Osteoblast (primary cell): Measurements from ENCODE around the gene GYPC. TPM values are rescaled to one million over a fixed set of nuclear protein-coding genes. Genes with fewer than 3 reads are reported as not detected.

Experiments used
- DNase-seq: peaks from one replicate; pipeline ENCODE4 v3.0.0; 2011; ENCODE audit warnings: low spot score, mixed read lengths; ENCODE audit not compliant: insufficient read length; ENCODE audit errors: missing footprints
- H2AFZ ChIP-seq: 2 replicates; pipeline ENCODE4 v1.6.0; 2011; ENCODE audit warnings: mild to moderate bottlenecking, low read length
- H3K27ac ChIP-seq: 2 replicates; pipeline ENCODE4 v1.5.1; 2011; ENCODE audit warnings: mild to moderate bottlenecking, low read depth, low read length, moderate library complexity
- H3K27me3 ChIP-seq: 2 replicates; pipeline ENCODE4 v1.6.0; 2012; ENCODE audit warnings: mild to moderate bottlenecking, control low read depth, inconsistent platforms, low read length, moderate library complexity; ENCODE audit not compliant: insufficient read depth
- H3K36me3 ChIP-seq: 2 replicates; pipeline ENCODE4 v1.5.1; 2011; ENCODE audit warnings: mild to moderate bottlenecking, low read length, control low read depth, moderate library complexity; ENCODE audit not compliant: insufficient read depth
- H3K4me1 ChIP-seq: 2 replicates; pipeline ENCODE4 v1.5.1; 2011; ENCODE audit warnings: mild to moderate bottlenecking, low read length, control low read depth, moderate library complexity; ENCODE audit not compliant: insufficient read depth
- H3K4me2 ChIP-seq: 2 replicates; pipeline ENCODE4 v1.6.0; 2011; ENCODE audit warnings: mild to moderate bottlenecking, low read length; ENCODE audit not compliant: insufficient read depth
- H3K4me3 ChIP-seq: fragments of 200-600 bp; sonication (generic); 3 replicates; pipeline ENCODE4 v1.5.1; 2012; ENCODE audit warnings: mild to moderate bottlenecking, low read length, inconsistent platforms; ENCODE audit not compliant: insufficient read depth
- H3K79me2 ChIP-seq: 2 replicates; pipeline ENCODE4 v1.6.0; 2012; ENCODE audit warnings: mild to moderate bottlenecking, low read length, control low read depth, inconsistent platforms; ENCODE audit not compliant: insufficient read depth
- H3K9me3 ChIP-seq: 2 replicates; pipeline ENCODE4 v1.5.1; 2011; ENCODE audit warnings: low read depth, low read length, control low read depth
- H4K20me1 ChIP-seq: 2 replicates; pipeline ENCODE4 v1.6.0; 2012; ENCODE audit warnings: mild to moderate bottlenecking, low read length, control low read depth; ENCODE audit not compliant: insufficient read depth
- total RNA-seq: library from RNA; depleted of rRNA; stranded (reverse); fragments of >200 nt; gene quantifications from 2 replicates; pipeline ENCODE4 v1.2.3, GENCODE V29; 2012
- TF ChIP-seq, protein P1 (sequence below): IDR thresholded peaks from 2 replicates; pipeline ENCODE4 v1.5.1; 2011; ENCODE audit warnings: mild to moderate bottlenecking, low read depth, low read length, moderate library complexity; ENCODE audit errors: extremely low read depth

Gene GYPC
- total RNA-seq, 1 donor, result 101 TPM

DNA sequence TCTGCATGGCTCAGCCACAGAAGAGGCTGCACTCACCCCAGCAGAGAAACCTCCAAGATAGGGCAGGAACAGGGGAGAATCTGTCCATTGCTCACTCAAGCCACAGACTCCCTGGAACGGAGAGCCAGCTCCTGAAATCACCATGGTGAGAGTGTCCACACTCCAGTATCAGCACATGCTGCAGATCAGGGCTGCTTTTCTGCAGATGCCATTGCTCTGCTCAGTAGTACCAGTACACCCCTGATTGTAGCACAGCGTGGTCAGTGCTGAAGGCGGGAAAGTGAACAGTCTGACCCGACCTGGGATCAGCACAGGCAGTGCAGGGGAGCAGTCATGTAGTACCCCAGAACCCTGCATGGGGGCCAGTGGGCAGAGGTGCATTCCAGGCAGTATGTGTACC, 73.9 kb downstream of the GYPC start:
- H3K27ac ChIP-seq, result no peak overlapping the region
- no peaks in the 10 kb centered on the region for H3K36me3 ChIP-seq
- H3K27me3 ChIP-seq, result no peaks in the 10 kb centered on the region
- H4K20me1 ChIP-seq, result no peaks in the 10 kb centered on the region
- no peak overlapping the region for H2AFZ ChIP-seq
- TF ChIP-seq, protein P1, sequence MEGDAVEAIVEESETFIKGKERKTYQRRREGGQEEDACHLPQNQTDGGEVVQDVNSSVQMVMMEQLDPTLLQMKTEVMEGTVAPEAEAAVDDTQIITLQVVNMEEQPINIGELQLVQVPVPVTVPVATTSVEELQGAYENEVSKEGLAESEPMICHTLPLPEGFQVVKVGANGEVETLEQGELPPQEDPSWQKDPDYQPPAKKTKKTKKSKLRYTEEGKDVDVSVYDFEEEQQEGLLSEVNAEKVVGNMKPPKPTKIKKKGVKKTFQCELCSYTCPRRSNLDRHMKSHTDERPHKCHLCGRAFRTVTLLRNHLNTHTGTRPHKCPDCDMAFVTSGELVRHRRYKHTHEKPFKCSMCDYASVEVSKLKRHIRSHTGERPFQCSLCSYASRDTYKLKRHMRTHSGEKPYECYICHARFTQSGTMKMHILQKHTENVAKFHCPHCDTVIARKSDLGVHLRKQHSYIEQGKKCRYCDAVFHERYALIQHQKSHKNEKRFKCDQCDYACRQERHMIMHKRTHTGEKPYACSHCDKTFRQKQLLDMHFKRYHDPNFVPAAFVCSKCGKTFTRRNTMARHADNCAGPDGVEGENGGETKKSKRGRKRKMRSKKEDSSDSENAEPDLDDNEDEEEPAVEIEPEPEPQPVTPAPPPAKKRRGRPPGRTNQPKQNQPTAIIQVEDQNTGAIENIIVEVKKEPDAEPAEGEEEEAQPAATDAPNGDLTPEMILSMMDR, result no peak
- H3K4me2 ChIP-seq, result no peak overlapping the region
- no peaks in the 10 kb centered on the region for H3K79me2 ChIP-seq
- no peaks in the 10 kb centered on the region for H3K4me1 ChIP-seq
- H3K9me3 ChIP-seq, result no peaks in the 10 kb centered on the region
- DNase-seq, result no peak
- H3K4me3 ChIP-seq, result no peak overlapping the region

DNA sequence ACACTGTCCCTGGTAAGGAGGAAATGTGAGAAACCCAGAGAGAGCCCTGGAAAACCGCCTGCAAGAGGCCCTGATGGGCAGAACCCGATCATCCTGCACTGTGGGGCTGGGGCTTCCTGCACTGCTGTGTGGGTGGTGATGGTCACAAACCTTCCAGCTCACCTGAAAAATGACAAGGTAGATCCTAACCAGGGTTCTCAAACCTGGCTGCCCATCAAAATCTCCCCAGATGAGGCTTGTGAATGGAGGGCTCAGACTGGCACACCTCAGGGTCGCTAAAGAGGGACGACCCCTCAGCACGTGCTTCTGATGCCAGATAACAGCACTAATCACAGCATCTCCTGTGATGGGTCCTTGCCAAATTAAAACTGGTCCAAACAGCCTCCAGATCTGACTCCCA, 74.7 kb downstream of the GYPC start:
- Histone ChIP-seq H3K9me3 (no peaks in the 10 kb centered on the region), H3K4me1 (no peaks in the 10 kb centered on the region), H4K20me1 (no peaks in the 10 kb centered on the region)

DNA sequence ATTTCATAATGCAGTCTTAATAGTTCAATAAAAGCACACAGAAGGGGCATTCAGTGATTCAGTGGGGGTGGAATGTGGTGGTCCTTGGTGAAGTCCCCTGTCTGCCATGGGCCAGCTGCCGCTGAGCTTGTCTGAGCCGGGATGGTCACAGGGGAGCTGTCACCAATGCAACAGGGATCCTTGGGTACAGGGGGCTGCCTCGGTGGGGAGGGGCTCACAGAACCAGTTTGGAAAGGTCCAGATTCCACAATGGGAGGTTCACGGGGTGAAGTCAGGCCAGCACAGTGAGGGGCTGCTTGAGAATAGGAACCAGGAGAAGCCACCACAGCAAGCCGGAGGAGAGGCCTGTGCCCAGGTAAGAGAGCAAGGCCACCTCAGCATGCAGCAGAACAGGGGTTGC, 75.4 kb downstream of the GYPC start:
- no peak for DNase-seq
- H3K27me3 ChIP-seq, result no peaks in the 10 kb centered on the region
- H3K4me2 ChIP-seq, result no peak overlapping the region
- H3K4me3 ChIP-seq, result no peak overlapping the region
- H3K79me2 ChIP-seq, result no peaks in the 10 kb centered on the region
- no peak overlapping the region for H3K27ac ChIP-seq
- H4K20me1 ChIP-seq, result no peaks in the 10 kb centered on the region
- TF ChIP-seq, protein P1, result no peak
- H3K4me1 ChIP-seq, result no peaks in the 10 kb centered on the region
- no peaks in the 10 kb centered on the region for H3K36me3 ChIP-seq
- no peaks in the 10 kb centered on the region for H3K9me3 ChIP-seq
- H2AFZ ChIP-seq, result no peak overlapping the region

More for the DNA sequence above, 74.7 kb downstream of the GYPC start:
- Histone ChIP-seq H3K27me3 (no peaks in the 10 kb centered on the region), H3K4me2 (no peak overlapping the region), H3K27ac (no peak overlapping the region), H2AFZ (no peak overlapping the region), H3K36me3 (no peaks in the 10 kb centered on the region), H3K79me2 (no peaks in the 10 kb centered on the region), H3K4me3 (no peak overlapping the region)
- DNase-seq, result no peak
- TF ChIP-seq, protein P1, result no peak

DNA sequence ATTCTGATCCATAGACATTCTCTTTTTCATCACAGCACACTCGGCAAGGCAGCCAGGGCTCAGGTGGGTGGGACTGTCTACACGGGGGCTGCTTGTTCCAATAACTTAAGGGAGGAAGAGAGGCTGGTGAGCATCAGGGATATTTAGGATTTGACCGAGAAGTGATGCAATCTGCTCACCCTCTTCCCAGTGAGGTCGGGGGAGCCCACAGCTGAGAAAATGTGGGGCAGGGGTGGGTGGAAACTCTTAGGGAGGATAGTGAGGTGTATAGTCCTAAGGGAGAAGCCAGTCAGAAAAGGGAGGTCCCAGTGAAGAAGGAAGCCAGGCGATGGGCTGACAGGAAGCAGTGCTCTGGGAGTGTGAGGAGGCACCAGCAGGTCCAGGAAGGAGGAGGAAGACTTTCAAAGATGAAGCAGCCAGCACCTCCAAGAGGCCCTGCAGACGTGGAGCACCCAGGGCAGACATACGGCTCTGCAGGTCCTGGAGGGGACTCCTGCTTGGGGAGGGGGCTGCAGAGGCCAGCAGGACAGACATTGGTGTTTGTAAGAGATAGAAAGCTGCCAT, 76.8 kb downstream of the GYPC start:
- TF ChIP-seq, protein P1, result no peak
- Histone ChIP-seq H3K4me2 (no peak overlapping the region), H2AFZ (no peak overlapping the region), H3K27ac (no peak overlapping the region), H3K4me1 (no peaks in the 10 kb centered on the region), H3K27me3 (peaks cover 2% of the 10 kb centered on the region), H4K20me1 (no peaks in the 10 kb centered on the region), H3K9me3 (no peaks in the 10 kb centered on the region), H3K36me3 (no peaks in the 10 kb centered on the region), H3K4me3 (no peak overlapping the region), H3K79me2 (no peaks in the 10 kb centered on the region)
- DNase-seq, result no peak
